HG03378 (cell line): Measurements from ENCODE around the gene IFNGR1.
"Not testable (repeated sequence)": the region's sequence is repeated elsewhere in the genome, so short reads cannot be mapped to it uniquely, and the experiment has no call there.

Experiments
- ATAC-seq: cut with Tn5 transposase; IDR thresholded peaks from one replicate; pipeline ENCODE4 v1.9.1; 2021; ENCODE audit warnings: mild to moderate bottlenecking, moderate library complexity; ENCODE audit not compliant: unreplicated experiment

IFNGR1 gene

DNA sequence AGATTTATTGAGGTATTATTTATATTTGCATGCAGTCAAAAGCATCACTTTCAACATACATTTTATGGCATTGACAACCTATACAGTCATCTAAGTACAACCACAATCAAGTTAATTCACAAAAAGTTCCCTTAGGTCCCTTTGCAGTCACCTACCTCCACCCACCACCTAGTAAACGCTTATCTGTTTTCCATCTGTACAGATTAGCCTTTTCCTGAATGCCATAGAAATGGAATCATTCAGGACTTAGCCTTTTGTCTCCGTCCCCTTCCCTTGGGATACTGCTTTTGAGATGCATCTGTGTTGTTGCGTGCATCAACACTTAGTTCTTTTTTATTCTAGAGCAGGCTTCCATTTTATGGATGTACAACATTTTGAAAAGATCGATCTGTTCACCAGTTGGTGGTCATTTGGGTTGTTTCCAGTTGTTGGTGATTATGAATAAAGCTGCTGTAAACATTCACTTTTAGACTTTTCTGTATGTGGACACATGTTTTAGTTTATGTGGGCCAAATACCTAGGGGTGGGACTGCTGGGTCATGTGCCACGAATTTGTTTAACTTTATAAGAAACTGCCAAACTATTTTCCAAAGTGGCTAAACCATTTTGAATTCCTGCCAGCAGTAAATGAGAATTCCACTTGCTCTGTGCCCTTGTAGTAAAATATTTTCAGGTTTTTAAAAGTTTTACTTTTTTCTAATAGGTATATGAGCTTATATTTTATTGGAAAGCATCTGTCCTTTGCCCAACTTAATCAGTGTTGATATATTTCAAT is 17.6 kb upstream of the IFNGR1 start:
- ATAC-seq, result no peak

DNA sequence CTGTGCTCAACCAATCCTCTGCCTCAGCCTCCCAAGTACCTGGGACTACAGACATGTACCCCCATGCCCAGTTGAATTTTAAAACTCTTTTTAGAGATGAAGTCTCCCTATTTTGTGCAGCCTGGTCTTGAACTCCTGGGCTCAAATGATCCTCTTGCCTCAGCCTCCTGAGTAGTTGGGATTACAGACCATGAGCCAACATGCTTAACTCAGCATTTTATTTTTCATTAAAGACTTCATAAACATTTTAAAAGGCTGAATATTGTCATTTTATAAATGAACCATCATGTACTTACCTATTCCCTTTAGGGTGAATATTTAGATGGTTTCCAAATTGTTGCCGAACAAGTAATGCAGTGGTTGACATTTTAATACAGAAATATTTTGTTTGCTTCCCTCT is 16.5 kb upstream of the IFNGR1 start:
- ATAC-seq, result no peak

GRCh38 chr6:137233911-137234863 is 15.0 kb upstream of the IFNGR1 start:
- ATAC-seq, result peak; percentile 80

- no peak for ATAC-seq
Observed at GRCh38 chr6:137231895-137232294, 12.7 kb upstream of the IFNGR1 start.

DNA sequence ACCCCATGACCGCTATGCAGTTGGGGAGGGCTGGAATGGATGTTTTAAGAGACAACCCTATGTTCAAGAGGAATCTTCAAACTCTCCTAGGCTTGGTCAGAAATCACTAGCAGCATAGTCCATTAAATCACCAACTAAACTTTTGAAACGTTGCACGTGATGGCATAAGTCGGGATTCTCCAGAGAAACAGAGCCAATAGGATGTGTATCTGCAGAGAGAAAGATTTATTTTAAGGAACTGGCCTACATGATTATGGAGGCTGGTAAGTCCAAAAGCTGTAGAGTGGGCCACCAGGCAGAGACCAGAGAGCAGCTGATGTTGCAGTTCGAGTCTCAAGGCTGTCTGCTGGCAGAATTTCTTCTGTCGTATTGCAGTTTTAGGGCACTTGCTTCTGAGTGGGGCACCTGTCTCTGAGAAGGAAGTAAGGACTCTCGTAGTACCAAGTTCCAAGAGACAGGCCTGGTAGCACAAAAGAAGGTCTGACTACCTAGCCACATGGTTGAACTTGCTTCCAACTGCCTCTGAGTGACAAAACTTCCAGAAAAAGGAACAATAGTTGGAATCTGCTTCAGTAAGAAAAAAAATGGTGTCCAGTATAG is 11.9 kb upstream of the IFNGR1 start:
- no peak for ATAC-seq

GRCh38 chr6:137230547-137230946 is 11.4 kb upstream of the IFNGR1 start:
- no peak for ATAC-seq

GRCh38 chr6:137229075-137229759 is 10.0 kb upstream of the IFNGR1 start:
- ATAC-seq, result no peak

GRCh38 chr6:137227871-137228302 is 8.7 kb upstream of the IFNGR1 start:
- ATAC-seq, result peak; percentile 46

DNA sequence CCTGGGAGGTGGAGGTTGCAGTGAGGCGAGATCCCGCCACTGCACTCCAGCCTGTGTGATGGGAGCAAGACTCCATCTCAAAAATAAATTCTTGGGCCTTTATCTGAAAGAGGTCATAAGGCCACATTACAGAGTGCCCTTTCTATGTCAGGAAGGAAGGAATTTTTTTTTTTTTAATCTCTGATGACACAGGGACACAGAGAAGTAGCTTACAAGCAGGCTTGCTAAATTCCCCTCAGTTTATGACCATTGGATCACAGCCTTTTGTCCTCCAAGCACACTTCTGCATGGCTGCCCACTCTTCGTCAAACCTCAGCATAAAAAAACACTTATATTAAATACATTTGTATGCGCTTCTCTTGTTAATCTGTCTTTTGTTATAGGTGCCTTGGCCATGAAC is 7.5 kb upstream of the IFNGR1 start:
- no peak for ATAC-seq

DNA sequence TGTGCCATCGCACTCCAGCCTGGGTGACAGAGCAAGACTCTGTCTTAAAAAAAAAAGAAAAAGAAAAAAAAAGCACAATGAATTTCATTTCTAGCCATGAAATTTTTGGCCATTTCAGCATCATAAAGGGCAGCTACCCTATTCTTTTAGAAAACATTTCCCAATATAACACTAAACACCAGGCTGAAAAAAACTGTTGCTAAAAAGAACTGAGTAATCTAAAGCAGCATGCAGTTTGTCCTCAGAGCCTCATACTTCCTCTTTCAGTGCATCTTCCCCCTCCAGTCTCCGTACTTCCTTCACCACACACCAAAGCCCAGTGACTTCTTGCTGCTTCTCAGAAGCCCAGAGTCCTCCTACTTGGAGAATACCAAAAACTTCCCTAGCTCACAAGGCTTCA is 5.6 kb upstream of the IFNGR1 start:
- ATAC-seq, result peak; percentile 57

- ATAC-seq, result no peak
Observed at GRCh38 chr6:137223370-137224131, 4.4 kb upstream of the IFNGR1 start.

DNA sequence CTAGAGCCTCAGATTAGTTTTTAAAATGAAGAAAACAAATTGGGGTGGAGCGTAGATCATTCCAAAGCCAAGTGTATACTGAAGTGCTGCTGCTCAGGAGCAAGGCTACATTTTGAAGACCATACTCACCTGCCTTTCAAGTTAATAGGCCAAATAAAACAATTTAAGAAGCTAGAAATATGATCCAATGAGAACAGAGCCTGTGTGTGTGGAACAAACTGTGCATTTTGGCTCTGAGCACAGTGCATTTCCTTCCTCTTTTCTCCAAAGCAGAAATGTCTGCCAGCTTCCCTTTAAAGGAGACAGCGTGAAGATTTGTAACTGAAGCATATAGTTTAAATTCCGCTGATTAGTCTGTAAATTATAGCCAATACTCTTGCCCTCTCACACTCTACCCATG is 3.2 kb upstream of the IFNGR1 start:
- no peak for ATAC-seq

- peak; percentile 12 for ATAC-seq
Observed at GRCh38 chr6:137219664-137220252, 573 bp upstream of the IFNGR1 start.

DNA sequence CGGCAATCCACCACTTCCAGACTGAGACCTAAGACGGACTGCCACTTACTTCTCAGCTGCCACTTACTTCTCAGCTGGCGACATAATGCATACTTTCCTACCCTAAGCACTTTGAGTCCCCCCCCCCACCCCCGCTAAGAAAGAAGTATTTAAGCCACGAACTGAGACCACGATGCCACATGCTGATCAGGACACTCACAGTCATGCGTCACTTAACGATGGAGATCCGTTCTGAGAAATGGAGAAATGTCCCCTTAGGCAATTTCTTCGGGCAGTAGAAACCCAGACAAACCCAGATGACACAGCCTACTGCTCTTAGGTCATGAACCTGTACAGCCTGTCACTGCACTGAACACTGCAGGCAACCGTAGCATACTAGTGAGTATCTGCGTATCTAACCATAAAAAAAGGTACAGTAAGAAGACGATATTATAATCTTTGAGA is 690 bp downstream of the IFNGR1 start:
- ATAC-seq, result peak; percentile 39

DNA sequence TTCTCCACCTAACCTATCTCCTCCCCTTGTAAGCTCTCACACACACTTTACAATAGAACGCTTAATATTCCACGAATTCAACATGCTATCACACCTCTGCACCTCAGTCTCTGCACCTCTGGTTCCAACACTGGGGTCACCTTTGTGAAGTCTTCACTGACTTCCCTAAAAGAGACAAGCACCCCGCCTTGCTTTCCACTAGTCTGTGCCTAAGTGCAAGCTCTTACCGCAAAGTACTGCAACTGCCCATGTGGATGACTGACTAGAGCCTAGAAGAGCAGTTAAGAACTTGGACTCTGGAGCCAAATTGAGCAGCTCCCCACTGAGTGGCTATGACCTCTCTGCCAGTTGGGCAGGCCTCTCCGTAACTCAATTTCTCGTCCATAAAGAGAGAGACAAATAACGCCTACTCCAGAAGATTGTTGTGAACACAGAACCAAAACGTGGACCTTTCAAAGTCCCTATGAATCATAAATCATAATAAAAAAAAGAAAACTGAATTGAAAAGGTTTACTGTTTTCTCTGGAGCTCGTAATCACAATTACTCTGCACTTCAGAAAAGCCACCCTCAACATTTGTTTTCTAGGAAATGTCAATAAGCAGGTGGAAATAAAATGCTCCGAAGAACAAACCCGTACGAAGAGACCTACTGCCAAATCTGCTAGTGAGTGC is 1.2 kb downstream of the IFNGR1 start:
- ATAC-seq, result no peak

DNA sequence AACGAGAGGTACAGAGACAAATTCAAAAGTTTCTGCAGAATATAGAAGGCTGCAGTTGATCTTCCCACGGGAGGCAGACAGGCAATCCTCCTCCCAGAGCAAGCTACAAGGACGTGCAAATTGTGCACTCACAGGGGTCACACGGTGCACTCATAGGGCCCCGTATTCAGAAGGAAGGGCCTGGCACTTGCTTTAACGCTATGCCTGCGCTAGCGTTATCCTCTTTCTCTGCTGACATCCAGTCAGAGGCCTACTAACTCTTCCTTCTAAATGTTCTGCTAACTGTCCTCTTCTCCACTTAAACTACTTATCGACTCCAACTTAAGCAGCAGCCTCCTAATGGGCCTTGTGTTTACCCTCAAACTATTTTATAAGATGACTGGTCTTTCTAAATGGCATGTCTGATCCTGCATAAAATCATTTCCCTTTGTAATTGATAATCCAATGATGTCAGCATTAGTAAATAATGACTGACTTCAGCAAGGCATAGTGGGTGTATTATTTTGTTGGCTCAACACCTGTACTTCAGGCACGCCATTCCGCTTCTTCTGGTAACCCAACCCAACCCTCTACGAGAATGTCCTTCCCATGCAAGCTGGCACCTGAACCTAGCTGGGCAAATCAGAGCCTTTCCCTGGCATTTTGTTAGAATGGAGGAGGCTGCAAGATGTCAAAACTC is 2.2 kb downstream of the IFNGR1 start:
- ATAC-seq, result no peak

GRCh38 chr6:137216106-137216505 is 3.1 kb downstream of the IFNGR1 start:
- ATAC-seq, result no peak

GRCh38 chr6:137215630-137216029 is 3.6 kb downstream of the IFNGR1 start:
- not testable (repeated sequence) for ATAC-seq

DNA sequence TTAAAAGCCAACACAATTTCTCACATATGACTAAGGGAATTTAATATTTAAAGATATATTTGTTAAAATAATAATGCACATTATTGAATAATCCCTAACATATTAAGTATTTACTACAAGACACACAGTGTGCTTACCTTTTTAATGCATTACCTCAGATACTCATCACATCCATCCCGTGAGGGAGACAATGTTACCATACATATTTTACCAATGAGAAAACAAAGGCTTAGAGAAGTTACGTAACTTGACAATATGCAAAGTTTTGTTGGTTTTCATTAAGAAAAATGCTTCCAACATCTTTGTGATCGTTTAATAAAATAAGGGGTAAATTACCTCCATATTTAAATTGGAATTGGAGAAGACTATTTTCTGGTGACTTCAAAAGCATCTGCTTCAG is 4.3 kb downstream of the IFNGR1 start:
- ATAC-seq, result no peak
